Mesenchymal stem cell (in vitro differentiated cells and primary cell): Measurements from ENCODE around the gene TTC21B.

ENCODE experiments used
- DNase-seq: peaks from one replicate; pipeline ENCODE4 v3.0.0-alpha.2; 2013
- H2AFZ ChIP-seq: one replicate; pipeline ENCODE4 v1.6.1; 2013; ENCODE audit warnings: low read depth, mild to moderate bottlenecking, control low read depth, inconsistent platforms, low read length, moderate library complexity
- H2AK5ac ChIP-seq: 2 replicates; pipeline ENCODE4 v1.6.1; 2013; ENCODE audit warnings: low read length, moderate library complexity, mild to moderate bottlenecking, inconsistent platforms; ENCODE audit not compliant: severe bottlenecking
- H2BK120ac ChIP-seq: one replicate; pipeline ENCODE4 v1.6.1; 2013; ENCODE audit warnings: low read depth, mild to moderate bottlenecking, inconsistent platforms, low read length, moderate library complexity
- H2BK12ac ChIP-seq, 2 experiments: one replicate each; pipeline ENCODE4 v1.6.1; 2013; ENCODE audit warnings: inconsistent platforms in 2 of 2, low read length in 2 of 2, mild to moderate bottlenecking in 2 of 2, moderate library complexity in 2 of 2, control low read depth in 1 of 2
- H2BK15ac ChIP-seq: one replicate; pipeline ENCODE4 v1.6.1; 2013; ENCODE audit warnings: mild to moderate bottlenecking, low read depth, inconsistent platforms; ENCODE audit not compliant: poor library complexity, severe bottlenecking
- H2BK5ac ChIP-seq: 2 replicates; pipeline ENCODE4 v1.6.1; 2013; ENCODE audit warnings: low read depth, mild to moderate bottlenecking, low read length, control low read depth, inconsistent platforms; ENCODE audit not compliant: poor library complexity, severe bottlenecking
- H3K14ac ChIP-seq, 2 experiments: one replicate each; pipeline ENCODE4 v1.6.1; 2013; ENCODE audit warnings: inconsistent platforms in 2 of 2, low read length in 2 of 2, control low read depth in 1 of 2, mild to moderate bottlenecking in 1 of 2, moderate library complexity in 1 of 2
- H3K18ac ChIP-seq, 2 experiments: one replicate each; pipeline ENCODE4 v1.6.1; 2013; ENCODE audit warnings: inconsistent platforms in 2 of 2, low read length in 2 of 2, control low read depth in 1 of 2, low read depth in 1 of 2, mild to moderate bottlenecking in 1 of 2
- H3K23ac ChIP-seq, 2 experiments: one replicate each; pipeline ENCODE4 v1.6.1; 2013; ENCODE audit warnings: inconsistent platforms in 2 of 2, low read length in 2 of 2, mild to moderate bottlenecking in 2 of 2, moderate library complexity in 2 of 2, control low read depth in 1 of 2
- H3K27ac ChIP-seq: 2 replicates; pipeline ENCODE4 v1.5.1; 2013; ENCODE audit warnings: mild to moderate bottlenecking, moderate library complexity, low read length, control low read depth, inconsistent platforms; ENCODE audit not compliant: poor library complexity, severe bottlenecking
- H3K27me3 ChIP-seq, 2 experiments: 2 replicates each; pipeline versions ENCODE4 v1.6.1 to v1.7.0; 2013; ENCODE audit warnings: low read length in 2 of 2, mild to moderate bottlenecking in 2 of 2, moderate library complexity in 2 of 2, control low read depth in 1 of 2, inconsistent platforms in 1 of 2; ENCODE audit not compliant: control insufficient read depth in 1 of 2, insufficient read depth in 1 of 2
- H3K36me3 ChIP-seq, 2 experiments: 2 replicates each; pipeline versions ENCODE4 v1.6.1 to v1.7.0; 2013; ENCODE audit warnings: low read length in 2 of 2, control low read depth in 1 of 2, inconsistent platforms in 1 of 2, low read depth in 1 of 2, mild to moderate bottlenecking in 1 of 2; ENCODE audit not compliant: insufficient read depth in 2 of 2, control insufficient read depth in 1 of 2
- H3K4ac ChIP-seq, 2 experiments: one replicate each; pipeline ENCODE4 v1.6.1; 2013; ENCODE audit warnings: inconsistent platforms in 2 of 2, low read length in 2 of 2, mild to moderate bottlenecking in 2 of 2, moderate library complexity in 2 of 2, control low read depth in 1 of 2, low read depth in 1 of 2
- H3K4me1 ChIP-seq: 2 replicates; pipeline ENCODE4 v1.6.1; 2013; ENCODE audit warnings: low read depth, low read length, control low read depth; ENCODE audit not compliant: control insufficient read depth, insufficient read depth
- H3K4me2 ChIP-seq: 2 replicates; pipeline ENCODE4 v1.6.1; 2013; ENCODE audit warnings: low read length, mild to moderate bottlenecking, inconsistent platforms; ENCODE audit not compliant: poor library complexity, severe bottlenecking
- H3K4me3 ChIP-seq, 2 experiments: 2 replicates each; pipeline versions ENCODE4 v1.5.1 to v1.7.0; 2013; ENCODE audit warnings: low read length in 2 of 2, mild to moderate bottlenecking in 2 of 2, control low read depth in 1 of 2, low read depth in 1 of 2; ENCODE audit not compliant: insufficient read depth in 1 of 2
- H3K79me1 ChIP-seq: replicated peaks from 2 replicates; pipeline ENCODE4 v1.6.1; 2013; ENCODE audit warnings: mild to moderate bottlenecking, control low read depth, low read length, inconsistent platforms; ENCODE audit not compliant: poor library complexity, severe bottlenecking
- H3K9ac ChIP-seq: 2 replicates; pipeline ENCODE4 v1.7.0; 2013; ENCODE audit warnings: mild to moderate bottlenecking, low read length, moderate library complexity
- H3K9me3 ChIP-seq: 2 replicates; pipeline ENCODE4 v1.7.0; 2013; ENCODE audit warnings: mild to moderate bottlenecking, low read length; ENCODE audit not compliant: control insufficient read depth
- H4K8ac ChIP-seq: one replicate; pipeline ENCODE4 v1.6.1; 2013; ENCODE audit warnings: inconsistent platforms, mild to moderate bottlenecking, low read length, moderate library complexity
- H4K91ac ChIP-seq: one replicate; pipeline ENCODE4 v1.6.1; 2013; ENCODE audit warnings: mild to moderate bottlenecking, low read length, inconsistent platforms
- WGBS: methylation state at CpG from one replicate; pipeline ENCODE4 v1.1.7; 2013; ENCODE audit warnings: mixed read lengths; 5-methylcytosine and 5-hydroxymethylcytosine counted together

TTC21B gene

DNA sequence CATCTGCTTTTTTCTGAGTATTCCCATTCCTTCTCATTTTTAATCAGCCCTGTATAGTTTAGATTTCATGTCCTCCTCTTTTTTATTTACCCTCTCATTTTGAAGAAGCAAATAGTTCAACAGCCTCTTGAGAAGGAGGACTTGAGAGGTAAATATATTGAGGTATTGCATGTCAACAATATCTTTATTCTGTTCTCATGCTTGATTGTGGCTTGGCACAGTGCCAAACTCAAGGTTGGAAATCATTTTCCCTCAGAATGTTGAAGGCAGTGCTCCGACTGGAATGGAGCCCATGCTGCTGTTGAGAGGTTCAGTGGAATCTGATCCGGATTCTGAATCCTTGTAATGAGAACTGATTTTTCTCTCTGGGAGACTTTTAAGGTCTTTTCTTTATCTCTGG lies 128.5 kb downstream of the TTC21B start:
- H3K36me3 ChIP-seq: no peaks in the 10 kb centered on the region
- peak; percentile 32 for DNase-seq
- WGBS: 56% methylated on average over 2 of the region's 2 CpGs

More for the DNA sequence above, 128.5 kb downstream of the TTC21B start:
- Histone ChIP-seq H3K4me2 (no peak overlapping the region), H2BK5ac (no peak overlapping the region), H3K9ac (no peak overlapping the region), H2BK12ac (no peak overlapping the region), H3K4me1 (no peaks in the 10 kb centered on the region), H2BK120ac (no peak overlapping the region), H3K4ac (no peak overlapping the region), H4K91ac (no peak overlapping the region), H3K27ac (no peak overlapping the region), H4K8ac (no peak overlapping the region), H2AFZ (no peak overlapping the region), H2BK15ac (no peak overlapping the region), H3K14ac (no peak overlapping the region), H3K79me1 (no peaks in the 10 kb centered on the region), H3K27me3 (no peaks in the 10 kb centered on the region), H3K18ac (no peak overlapping the region), H2AK5ac (no peak overlapping the region), H3K9me3 (no peaks in the 10 kb centered on the region), H3K4me3 (no peak overlapping the region), H3K23ac (no peak overlapping the region)
